NCI-H526 treated with DMSO at 0.1 percent for 48 hours (cell line): ENCODE data around the gene DYNAP.
A peak's percentile ranks its signal among the peaks of the same experiment; 100 is the strongest.

ENCODE experiments used
- DNase-seq: peaks from one replicate; lab custom pipeline; 2025; lab: John Stamatoyannopoulos, UW

DYNAP gene

DNA sequence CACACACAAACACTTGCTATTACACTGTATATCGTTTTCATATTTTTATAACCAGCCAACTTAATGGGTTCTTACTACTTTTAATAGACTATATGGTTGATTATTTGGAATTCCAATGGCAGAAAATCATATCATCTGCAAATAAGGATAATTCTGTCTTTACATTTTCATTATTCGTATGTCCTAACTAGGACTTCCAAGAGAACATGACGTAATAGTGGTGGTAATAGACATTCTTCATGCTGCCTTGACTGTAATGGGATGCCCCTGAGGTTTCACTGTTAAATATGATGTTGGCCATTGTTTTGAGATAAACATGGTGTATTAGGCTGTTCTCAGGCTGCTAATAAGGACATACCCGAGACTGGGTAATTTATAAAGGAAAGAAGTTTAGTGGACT is 45.2 kb downstream of the DYNAP start:
- DNase-seq: no peak

DNA sequence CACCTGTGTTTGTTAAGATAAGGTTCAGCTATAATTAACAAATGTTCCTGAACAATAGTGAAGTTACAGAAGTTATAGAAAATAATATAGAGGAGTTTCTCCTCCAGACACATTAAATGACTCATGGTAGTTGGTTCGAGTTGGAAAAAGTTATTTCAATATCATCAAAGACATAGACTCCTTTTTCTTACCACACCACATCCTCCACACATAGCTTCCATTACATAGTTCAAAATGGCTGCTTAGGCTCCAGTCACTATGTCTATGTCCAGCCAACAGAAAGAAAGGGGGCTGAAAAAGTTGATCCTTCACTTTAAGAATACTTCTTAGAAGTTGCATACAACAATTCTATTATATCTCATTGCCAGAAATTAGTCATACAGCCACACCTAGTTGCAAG is 50.7 kb downstream of the DYNAP start:
- no peak for DNase-seq

DNA sequence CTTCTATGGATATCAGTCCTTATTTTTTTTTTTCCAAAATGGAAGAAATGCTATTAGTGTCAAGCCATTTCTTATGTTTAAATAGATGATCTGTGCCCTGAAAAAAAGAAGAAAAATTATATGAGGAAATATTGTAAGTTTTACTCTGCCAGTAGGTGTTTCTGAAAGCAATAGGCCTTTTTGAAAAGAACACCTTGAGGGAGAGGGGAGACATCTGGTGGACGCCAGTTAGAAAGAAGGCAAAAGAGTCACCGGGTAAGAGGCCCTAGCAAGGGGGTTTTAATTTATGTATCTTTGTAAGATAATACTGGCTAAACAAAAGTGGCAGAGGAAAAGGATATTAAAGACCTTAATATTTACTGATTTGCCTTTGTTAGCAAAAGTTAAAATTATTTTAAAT is 56.1 kb downstream of the DYNAP start:
- DNase-seq: peak; percentile 4
